GM23338 (cell line): ENCODE data around the gene R3HDM4. TPM values are rescaled to one million over a fixed set of nuclear protein-coding genes. Genes with fewer than 3 reads are reported as not detected.
A peak's percentile ranks its signal among the peaks of the same experiment; 100 is the strongest.

Experiments used
- ATAC-seq: fragments of 200-7000 bp; cut with Tn5 transposase; 3 replicates; pipeline ENCODE4 v1.9.1; 2020
- DNase-seq: peaks from one replicate; pipeline ENCODE4 v3.0.0-alpha.2; 2015; ENCODE audit warnings: low spot score
- H2AFZ ChIP-seq: fragments of 200-600 bp; sonication (generic); 2 replicates; pipeline ENCODE4 v1.8.0; 2016; ENCODE audit warnings: antibody characterized with exemption, mild to moderate bottlenecking, moderate library complexity
- H3F3A ChIP-seq: fragments of 200-600 bp; sonication (generic); replicated peaks from 2 replicates; pipeline ENCODE4 v1.8.0; 2017; ENCODE audit warnings: antibody characterized with exemption, mixed run types, low read depth
- H3K27ac ChIP-seq: fragments of 200-600 bp; sonication (generic); 2 replicates; pipeline ENCODE4 v1.6.1; 2016; ENCODE audit warnings: low read depth
- H3K27me3 ChIP-seq: fragments of 200-600 bp; sonication (generic); 2 replicates; pipeline ENCODE4 v1.8.0; 2016; ENCODE audit warnings: mild to moderate bottlenecking, mixed run types, moderate library complexity; ENCODE audit not compliant: insufficient read depth
- H3K36me3 ChIP-seq: fragments of 200-600 bp; sonication (generic); 2 replicates; pipeline ENCODE4 v1.8.0; 2016; ENCODE audit warnings: mild to moderate bottlenecking; ENCODE audit not compliant: insufficient read depth
- H3K4me1 ChIP-seq: fragments of 200-600 bp; sonication (generic); 2 replicates; pipeline ENCODE4 v1.8.0; 2016; ENCODE audit warnings: mild to moderate bottlenecking, moderate library complexity; ENCODE audit not compliant: insufficient read depth
- H3K4me2 ChIP-seq: fragments of 200-600 bp; sonication (generic); 2 replicates; pipeline ENCODE4 v1.7.1; 2017; ENCODE audit warnings: mixed run types
- H3K4me3 ChIP-seq: fragments of 200-600 bp; sonication (generic); 2 replicates; pipeline ENCODE4 v1.6.1; 2016; ENCODE audit warnings: mixed run types
- H3K79me2 ChIP-seq: fragments of 200-600 bp; sonication (generic); replicated peaks from 2 replicates; pipeline ENCODE4 v1.8.0; 2017; ENCODE audit warnings: mild to moderate bottlenecking; ENCODE audit not compliant: insufficient read depth
- H3K9me2 ChIP-seq: fragments of 200-600 bp; sonication (generic); 2 replicates; pipeline ENCODE4 v1.8.0; 2017; ENCODE audit not compliant: insufficient read depth
- H4K20me1 ChIP-seq: fragments of 200-600 bp; sonication (generic); replicated peaks from 2 replicates; pipeline ENCODE4 v1.8.0; 2017; ENCODE audit warnings: mild to moderate bottlenecking; ENCODE audit not compliant: insufficient read depth
- H3K27ac Mint-ChIP-seq: 2 replicates; pipeline ENCODE4 v1.8.0; 2020; ENCODE audit warnings: inconsistent platforms, mild to moderate bottlenecking, moderate library complexity, mixed read lengths
- H3K27me3 Mint-ChIP-seq: 3 replicates; pipeline ENCODE4 v1.8.0; 2022; ENCODE audit warnings: low read depth, mild to moderate bottlenecking, moderate library complexity, mixed read lengths, inconsistent platforms; ENCODE audit not compliant: insufficient read depth, poor library complexity
- H3K36me3 Mint-ChIP-seq: 3 replicates; pipeline ENCODE4 v1.8.0; 2021; ENCODE audit warnings: low read depth, mild to moderate bottlenecking, inconsistent platforms, moderate library complexity, mixed read lengths
- H3K4me1 Mint-ChIP-seq: 3 replicates; pipeline ENCODE4 v1.8.0; 2020; ENCODE audit warnings: mild to moderate bottlenecking, inconsistent platforms, mixed read lengths
- H3K4me3 Mint-ChIP-seq: 3 replicates; pipeline ENCODE4 v1.8.0; 2021; ENCODE audit warnings: moderate library complexity, mild to moderate bottlenecking, inconsistent platforms, mixed read lengths
- H3K9me3 Mint-ChIP-seq: 3 replicates; pipeline ENCODE4 v1.8.0; 2020; ENCODE audit warnings: moderate library complexity, mild to moderate bottlenecking, inconsistent platforms, mixed read lengths
- CREB1 ChIP-seq: fragments of 250-450 bp; sonication (Bioruptor Pico); IDR thresholded peaks from 2 replicates; pipeline ENCODE4 v1.5.0; 2020; ENCODE audit warnings: low read depth, mild to moderate bottlenecking, moderate library complexity
- EZH2phosphoT487 ChIP-seq: fragments of 200-600 bp; sonication (generic); IDR thresholded peaks from one replicate; pipeline ENCODE4 v1.8.1; 2018; ENCODE audit warnings: antibody characterized with exemption; ENCODE audit not compliant: unreplicated experiment
- POLR2AphosphoS5 ChIP-seq: IDR thresholded peaks from 2 replicates; pipeline ENCODE4 v1.6.1; 2016; ENCODE audit warnings: antibody characterized with exemption, low read depth
- REST ChIP-seq: IDR thresholded peaks from one replicate; pipeline ENCODE4 v1.6.1; 2018; ENCODE audit warnings: antibody characterized with exemption; ENCODE audit not compliant: unreplicated experiment
- STAT1 ChIP-seq: IDR thresholded peaks from one replicate; pipeline ENCODE4 v1.6.1; 2016; ENCODE audit warnings: antibody characterized with exemption; ENCODE audit not compliant: unreplicated experiment
- ZNF462 ChIP-seq: fragments of 250-450 bp; sonication (Bioruptor Pico); IDR thresholded peaks from 2 replicates; pipeline ENCODE4 v1.5.0; 2020; ENCODE audit warnings: mild to moderate bottlenecking, moderate library complexity
- polyA plus RNA-seq: library from polyadenylated mRNA; unstranded; fragments of >200 nt; fragmentation: Nextera tagmentation; extraction: Ambion mirVana; gene quantifications from 2 replicates; pipeline ENCODE4 v1.2.1, GENCODE V29; 2016
- total RNA-seq: library from RNA; depleted of rRNA; stranded (reverse); fragments of >200 nt; shearing (Covaris generic); gene quantifications from 2 replicates; pipeline ENCODE4 v1.2.3, GENCODE V29; 2014

Gene R3HDM4
- total and polyA plus RNA-seq, 2 experiments from 2014 or later, result 76.5 to 87.1 TPM

GRCh38 chr19:928471-929202 is 15.6 kb upstream of the R3HDM4 start:
- Histone ChIP-seq H3F3A (peaks cover 10% of the 10 kb centered on the region; the same call in 1 of the 2 replicates), H3K27ac (no peak overlapping the region), H4K20me1 (no peaks in the 10 kb centered on the region; the same call in 1 of the 2 replicates), H3K4me2 (peak overlapping the region; percentile 20; the same call in 1 of the 2 replicates), H3K36me3 (no peaks in the 10 kb centered on the region; the same call in 1 of the 2 replicates), H3K79me2 (peaks cover 49% of the 10 kb centered on the region), H3K27me3 (no peaks in the 10 kb centered on the region), H2AFZ (no peak overlapping the region), H3K9me2 (no peaks in the 10 kb centered on the region), H3K4me3 (no peak overlapping the region), H3K4me1 (peaks cover 17% of the 10 kb centered on the region)
- peaks cover 9% of the 10 kb centered on the region for H3K27me3 Mint-ChIP-seq
- peaks cover 21% of the 10 kb centered on the region; the same call in 2 of the 3 replicates for H3K36me3 Mint-ChIP-seq
- DNase-seq (no peak), ATAC-seq (no peak; the same call in 2 of the 3 replicates)
- H3K4me1 Mint-ChIP-seq, result peaks cover 9% of the 10 kb centered on the region; the same call in 1 of the 3 replicates
- TF ChIP-seq EZH2phosphoT487 (no peak), STAT1 (no peak), REST (no peak), ZNF462 (no peak), POLR2AphosphoS5 (no peak), CREB1 (no peak)
- H3K9me3 Mint-ChIP-seq, result no peaks in the 10 kb centered on the region; the same call in 2 of the 3 replicates
- no peak overlapping the region for H3K4me3 Mint-ChIP-seq
- H3K27ac Mint-ChIP-seq, result no peak overlapping the region
